HG03378 (cell line): ENCODE data around the gene SCNM1.
A peak's percentile ranks its signal among the peaks of the same experiment; 100 is the strongest.
"Not testable (repeated sequence)": the region's sequence is repeated elsewhere in the genome, so short reads cannot be mapped to it uniquely, and the experiment has no call there.

Experiments
- ATAC-seq: cut with Tn5 transposase; IDR thresholded peaks from one replicate; pipeline ENCODE4 v1.9.1; 2021; ENCODE audit warnings: mild to moderate bottlenecking, moderate library complexity; ENCODE audit not compliant: unreplicated experiment

SCNM1 gene

DNA sequence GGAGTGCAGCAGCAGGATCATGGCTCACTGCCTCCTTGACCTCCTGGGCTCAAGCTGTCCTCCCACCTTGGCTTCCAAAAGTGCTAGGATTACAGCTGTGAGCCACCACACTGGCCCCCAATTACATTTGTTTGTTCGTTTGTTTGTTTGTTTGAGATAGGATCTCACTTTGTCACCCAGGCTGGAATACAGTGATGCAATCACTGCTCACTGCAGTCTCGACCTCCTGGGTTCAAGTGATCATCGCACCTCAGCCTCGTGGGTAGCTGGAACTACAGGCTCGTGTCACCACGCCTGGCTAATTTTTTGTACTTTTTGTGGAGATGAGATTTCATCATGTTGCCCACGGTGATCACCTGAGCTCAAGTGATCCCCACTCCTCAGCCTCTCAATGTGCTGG lies 26.1 kb downstream of the SCNM1 start:
- ATAC-seq: no peak

DNA sequence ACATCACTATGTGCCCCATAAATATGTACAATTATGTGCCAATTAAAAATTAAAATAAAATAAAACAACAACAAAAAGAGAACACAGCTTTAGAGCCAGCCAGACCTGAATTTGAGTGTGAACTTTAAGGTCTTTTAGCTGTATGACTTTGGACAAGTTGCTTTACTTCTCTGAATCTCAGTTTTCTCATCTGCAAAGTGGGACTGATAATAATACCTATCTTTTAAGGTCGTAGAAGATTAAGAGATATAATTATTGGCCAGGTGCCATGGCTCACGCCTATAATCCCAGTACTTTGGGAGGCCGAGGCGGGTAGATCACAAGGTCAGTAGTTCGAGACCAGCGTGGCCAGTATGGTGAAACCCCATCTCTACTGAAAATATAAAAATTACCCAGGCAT lies 27.4 kb downstream of the SCNM1 start:
- ATAC-seq: no peak

DNA sequence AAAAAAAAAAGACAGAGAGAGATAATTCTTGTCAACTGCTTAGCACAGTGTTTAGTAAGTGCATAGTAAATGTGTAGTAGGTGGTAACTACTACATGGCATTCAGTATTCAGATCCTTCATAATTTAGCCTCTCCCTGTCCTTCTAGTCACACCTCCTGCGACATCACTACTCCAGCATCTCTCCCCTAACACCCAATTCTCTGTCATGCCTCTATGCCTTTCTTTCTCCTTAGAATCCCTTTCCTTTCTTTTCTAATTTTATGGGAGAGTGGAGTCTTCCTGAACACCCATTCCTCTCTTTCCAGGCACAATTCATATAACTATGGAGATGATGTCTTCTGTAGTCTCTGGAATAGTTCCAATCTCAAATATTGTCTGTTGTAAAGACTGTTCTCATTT lies 27.9 kb downstream of the SCNM1 start:
- ATAC-seq: no peak

DNA sequence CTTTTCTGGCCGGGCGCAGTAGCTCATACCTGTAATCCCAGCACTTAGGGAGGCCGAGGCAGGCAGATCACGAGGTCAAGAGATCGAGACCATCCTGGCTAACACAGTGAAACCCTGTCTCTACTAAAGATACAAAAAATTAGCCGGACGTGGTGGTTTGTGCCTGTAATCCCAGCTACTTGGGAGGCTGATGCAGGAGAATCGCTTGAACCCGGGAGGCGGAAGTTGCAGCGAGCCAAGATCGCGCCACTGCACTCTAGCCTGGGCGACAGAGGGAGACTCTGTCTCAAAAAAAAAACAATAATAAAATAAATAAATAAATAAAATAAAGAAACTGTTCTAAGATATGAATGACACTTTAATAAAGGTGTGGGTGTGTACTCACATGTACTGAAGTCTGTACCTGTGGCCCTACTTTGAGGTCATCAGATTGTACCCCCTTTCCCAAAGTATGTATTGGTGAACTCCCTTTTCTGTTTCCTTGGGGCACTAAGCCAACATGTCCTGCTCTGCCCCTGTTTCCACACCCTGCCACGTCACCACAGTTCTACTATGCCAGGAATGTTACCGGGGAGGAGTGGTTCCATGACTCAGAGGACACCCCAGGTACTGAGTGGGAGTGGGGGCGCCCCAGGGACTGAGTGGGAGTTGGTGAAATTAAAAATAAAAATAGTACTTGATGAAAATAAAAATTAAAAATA lies 29.1 kb downstream of the SCNM1 start:
- ATAC-seq: not testable (repeated sequence)

DNA sequence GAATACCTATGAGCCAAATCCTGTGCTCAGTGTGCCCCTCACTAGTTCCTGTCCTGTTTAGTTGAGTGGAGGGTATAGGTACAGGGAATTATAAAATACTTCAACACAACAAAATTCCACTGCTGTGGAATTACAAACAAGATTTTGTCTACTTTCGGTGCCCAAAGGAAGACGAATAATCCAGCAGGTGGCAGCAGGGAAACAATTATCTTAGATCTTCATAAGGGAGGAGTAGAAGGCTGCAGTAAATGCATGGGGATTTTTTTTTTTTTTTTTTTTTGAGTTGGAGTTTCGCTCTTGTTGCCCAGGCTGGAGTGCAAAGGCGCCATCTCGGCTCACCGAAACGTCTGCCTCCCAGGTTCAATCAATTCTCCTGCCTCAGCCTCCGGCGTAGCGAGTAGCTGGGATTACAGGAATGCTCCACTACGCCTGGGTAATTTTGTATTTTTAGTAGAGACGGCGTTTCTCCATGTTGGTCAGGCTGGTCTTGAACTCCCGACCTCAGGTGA lies 30.4 kb downstream of the SCNM1 start:
- ATAC-seq: no peak

DNA sequence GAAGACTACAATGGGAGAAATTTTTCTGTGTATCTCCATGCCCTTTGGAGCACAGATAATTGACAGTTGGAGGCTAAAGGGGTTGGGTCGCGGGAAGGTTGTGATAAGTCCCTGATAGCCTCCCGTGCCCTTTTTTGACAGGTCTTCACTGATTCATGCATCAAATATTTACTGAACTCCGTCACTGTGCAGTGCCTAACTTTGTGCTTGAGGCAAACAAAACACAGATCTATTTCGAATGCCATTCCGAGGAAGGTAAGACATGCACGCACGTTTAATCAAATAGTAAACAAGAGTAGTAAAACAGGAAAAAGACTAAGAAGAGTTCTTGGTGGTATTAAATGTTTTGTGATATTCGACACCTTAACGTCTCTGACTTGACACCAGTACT lies 31.9 kb downstream of the SCNM1 start:
- no peak for ATAC-seq

DNA sequence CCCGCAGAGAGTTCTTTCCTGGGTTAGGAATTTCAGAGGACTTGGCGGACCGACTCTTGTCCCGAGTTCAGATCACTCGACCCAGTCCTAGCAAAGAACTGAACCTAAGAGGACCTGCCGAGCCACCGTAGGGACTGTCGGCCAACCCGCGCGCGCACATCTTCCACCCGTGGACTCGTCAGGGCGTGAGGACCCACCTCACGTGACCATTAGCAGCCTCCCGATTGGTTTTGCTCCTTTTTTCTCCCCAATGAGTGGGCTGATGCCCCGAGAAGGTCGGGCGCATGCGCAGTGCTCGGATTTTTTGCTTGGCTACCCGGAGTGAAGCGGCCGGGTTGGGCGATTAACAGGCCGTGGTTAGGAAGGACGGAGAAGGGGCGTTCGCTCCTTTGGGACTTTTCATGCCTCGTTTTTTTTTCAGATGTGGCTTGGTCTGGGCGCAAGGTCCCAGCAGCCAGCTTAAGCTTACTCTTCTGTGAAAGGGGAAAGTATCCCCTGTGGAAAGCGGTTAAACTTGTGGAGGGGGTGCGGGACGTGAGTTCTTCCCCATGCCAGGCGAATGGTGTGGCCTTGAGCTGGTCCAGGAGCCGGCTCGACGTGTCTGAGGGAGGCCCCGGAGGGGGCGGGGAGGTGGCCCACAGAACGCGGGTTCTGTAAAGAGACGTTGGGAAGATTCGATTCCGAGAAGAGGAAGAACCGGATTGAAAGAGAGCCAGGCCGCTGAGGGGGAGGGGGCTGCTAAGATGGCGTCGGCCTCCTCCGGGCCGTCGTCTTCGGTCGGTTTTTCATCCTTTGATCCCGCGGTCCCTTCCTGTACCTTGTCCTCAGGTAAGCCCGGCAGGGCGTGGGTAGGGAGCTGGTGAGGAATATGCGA lies 32.5 kb downstream of the SCNM1 start, which contains the start of gene PIP5K1A:
Gene PIP5K1A (plus strand): TSS at position 299 of the 874 bp plus-strand sequence. CDS start 445 bp downstream, at position 744.
- ATAC-seq: peak; percentile 83

DNA sequence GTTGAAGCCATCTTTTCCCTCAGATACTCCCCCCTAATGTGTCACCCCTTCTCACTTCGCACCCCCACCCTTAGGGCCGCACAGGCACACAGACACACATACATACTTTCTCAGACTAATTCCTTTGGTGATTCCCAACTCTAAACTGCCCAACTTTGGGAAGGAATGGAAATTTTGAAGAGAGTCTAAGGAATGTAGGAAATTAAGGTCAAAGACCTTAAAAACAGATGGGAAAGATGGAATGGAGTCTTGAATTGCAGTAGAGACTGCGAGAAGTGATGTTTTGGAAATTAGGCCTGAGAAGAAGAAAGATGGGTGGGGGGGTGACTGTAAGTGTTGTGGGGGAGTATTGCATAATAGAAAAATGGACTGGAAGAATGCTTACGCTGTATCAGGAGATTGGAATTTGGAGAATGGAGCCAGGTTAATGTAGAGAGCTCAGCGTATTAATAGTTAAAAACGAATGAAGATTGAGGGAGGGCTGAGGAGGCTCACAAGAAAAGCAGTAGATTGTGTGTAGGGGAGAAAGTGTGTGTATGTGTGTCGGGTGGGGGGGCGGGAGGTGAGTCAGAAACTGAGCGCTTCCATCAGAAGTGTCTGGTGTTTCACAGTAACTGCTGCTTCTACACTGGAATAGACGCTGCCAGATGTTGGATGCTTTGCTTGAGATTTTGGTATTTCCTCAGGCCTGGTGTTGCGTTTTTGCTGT lies 34.1 kb downstream of the SCNM1 start:
- ATAC-seq: no peak

DNA sequence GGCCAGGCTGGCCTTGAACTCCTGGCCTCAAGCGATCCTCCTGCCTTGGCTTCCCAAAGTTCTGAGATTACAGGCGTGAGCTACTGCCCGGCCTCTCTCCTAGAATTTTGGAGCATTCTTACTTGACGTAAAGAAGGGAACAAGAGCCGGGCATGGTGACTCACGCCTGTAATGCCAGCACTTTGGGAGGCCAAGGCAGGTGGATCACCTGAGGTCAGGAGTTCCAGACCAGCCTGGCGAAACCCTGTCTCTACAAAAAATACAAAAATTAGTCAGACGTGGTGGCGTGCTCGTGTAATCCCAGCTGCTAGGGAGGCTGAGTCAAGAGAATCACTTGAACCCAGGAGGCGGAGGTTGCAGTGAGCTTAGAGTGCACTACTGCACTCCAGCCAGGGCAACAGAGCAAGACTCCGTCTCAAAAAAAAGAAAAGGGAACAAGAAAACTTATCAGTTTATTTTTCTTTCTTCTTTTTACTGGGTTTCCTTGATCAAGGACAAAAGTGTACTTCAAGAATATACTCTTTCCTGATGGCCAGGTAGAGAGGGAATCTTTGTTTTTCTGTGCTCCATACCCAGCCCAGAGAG lies 39.5 kb downstream of the SCNM1 start:
- not testable (repeated sequence) for ATAC-seq

DNA sequence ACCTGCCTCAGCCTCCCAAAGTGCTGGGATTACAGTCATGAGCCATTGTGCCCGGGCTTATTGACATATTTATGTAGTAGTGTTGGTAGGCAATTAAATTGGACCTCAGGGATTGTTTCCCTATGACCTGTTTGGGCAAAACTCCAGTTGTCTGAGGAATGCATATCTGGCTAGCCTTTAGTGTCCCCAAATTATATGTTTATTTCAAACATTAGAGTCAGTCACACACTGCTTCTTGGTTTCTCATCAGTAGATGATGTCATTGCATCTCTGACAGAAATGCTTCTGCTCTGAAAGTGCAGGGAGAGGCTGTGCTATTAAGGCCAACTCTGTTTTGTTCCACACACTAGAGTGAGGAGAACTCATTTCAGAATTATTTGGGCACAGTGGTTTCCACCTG lies 44.9 kb downstream of the SCNM1 start:
- no peak for ATAC-seq

DNA sequence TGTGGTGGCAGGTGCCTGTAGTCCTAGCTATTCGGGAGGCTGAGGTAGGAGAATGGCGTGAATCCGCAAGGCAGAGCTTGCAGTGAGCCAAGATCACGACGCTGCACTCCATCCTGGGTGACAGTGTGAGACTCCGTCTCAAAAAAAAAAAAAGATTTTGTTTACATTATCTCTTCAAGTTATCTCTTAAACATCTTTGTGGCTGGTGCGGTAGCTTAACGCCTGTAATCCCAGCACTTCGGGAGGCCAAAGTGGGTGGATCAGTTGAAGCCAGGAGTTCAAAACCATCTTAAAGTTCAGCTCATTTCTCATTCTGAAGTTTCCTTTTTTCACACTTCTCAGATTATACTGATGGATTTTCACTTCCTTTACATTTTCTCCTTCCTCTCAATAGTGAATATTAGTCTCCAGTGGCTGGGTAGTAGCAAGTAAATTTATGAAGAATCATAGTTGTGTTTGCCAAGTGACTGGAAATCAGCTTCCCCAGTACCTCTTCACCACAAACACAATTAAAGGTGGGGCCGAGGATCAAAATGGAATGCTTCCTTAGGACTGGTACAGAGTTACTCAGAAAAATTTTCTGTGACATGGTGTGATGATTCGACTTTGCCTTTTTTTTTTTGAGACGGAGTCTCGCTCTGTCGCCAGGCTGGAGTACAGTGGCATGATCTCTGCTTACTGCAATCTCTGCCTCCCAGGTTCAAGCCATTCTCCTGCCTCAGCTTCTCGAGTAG lies 46.2 kb downstream of the SCNM1 start:
- no peak for ATAC-seq

DNA sequence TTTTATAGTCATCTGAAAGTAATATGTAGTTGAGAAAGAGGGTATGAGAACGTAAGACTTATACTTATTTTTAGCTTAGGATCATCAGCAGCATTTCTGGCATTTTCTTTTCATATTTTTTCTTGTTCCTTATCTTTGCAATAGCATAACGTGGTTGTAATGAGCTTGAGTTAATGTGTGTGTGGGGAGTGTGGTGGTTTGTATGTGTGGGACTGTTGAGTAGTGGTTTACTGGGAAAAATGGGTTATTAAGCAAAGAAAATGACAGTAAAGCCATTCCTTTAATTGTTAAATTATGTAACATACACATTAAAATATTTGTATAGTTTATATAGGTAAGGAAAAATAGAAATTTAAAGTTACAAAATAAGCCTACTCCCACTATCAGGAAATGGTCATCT lies 47.6 kb downstream of the SCNM1 start:
- no peak for ATAC-seq
